Posterior vena cava (tissue), 2 donors: Measurements from ENCODE around the gene ERBB2. TPM values are rescaled to one million over a fixed set of nuclear protein-coding genes. Genes with fewer than 3 reads are reported as not detected.
"Not testable (repeated sequence)": the region's sequence is repeated elsewhere in the genome, so short reads cannot be mapped to it uniquely, and the experiment has no call there.

Experiments used
- DNase-seq: peaks from one replicate; pipeline ENCODE4 v3.0.0-alpha.2; 2020; ENCODE audit warnings: low spot score
- intact Hi-C, 2 donors: fragments of 100-400 bp; cut with DNase I; formaldehyde crosslinking; loops; one replicate each; pipeline versions ENCODE4 v1.14.1 to v1.14.2; 2022 to 2023
- total RNA-seq, 2 donors: library from RNA; stranded (reverse); fragmentation: NEBNext Ultra II Directional; extraction: Animal tissue kit (Norgen Biotek cat#: 25700); gene quantifications; one replicate each; pipeline ENCODE4 v1.2.1, GENCODE V29; 2021
- donor health status: DM: yes; HTN: yes; CAD: no.
- donor health status: DM: yes; HTN: yes; CAD: no.

ERBB2 gene
- total RNA-seq, 2 donors from 2014 or later, result 33.0 to 42.8 TPM

GRCh38 chr17:39700148-39700987 lies 504 bp downstream of the ERBB2 start:
- no peak for DNase-seq
- intact Hi-C loops, result loop anchor here in 1 of 2 donors (5.0 kb wide), 1 partner anchor 788 kb away; no protein-coding TSS in a partner anchor

- intact Hi-C loops, result loop anchor here in 1 of 2 donors (5.0 kb wide), 1 partner anchor 789 kb away; no protein-coding TSS in a partner anchor
- no peak for DNase-seq
These were observed 1.3 kb downstream of the ERBB2 start for GRCh38 chr17:39701012-39701783.

GRCh38 chr17:39701784-39702422 lies 2.0 kb downstream of the ERBB2 start:
- DNase-seq, result no peak
- intact Hi-C loops, result loop anchor here in 1 of 2 donors (5.0 kb wide), 1 partner anchor 790 kb away; no protein-coding TSS in a partner anchor

GRCh38 chr17:39702901-39703893 lies 3.3 kb downstream of the ERBB2 start:
- intact Hi-C loops, result loop anchor here in 1 of 2 donors (5.0 kb wide), 1 partner anchor 791 kb away; no protein-coding TSS in a partner anchor
- DNase-seq, result no peak

- no peak for DNase-seq
- intact Hi-C loops, result loop anchor here in 1 of 2 donors (5.0 kb wide), 1 partner anchor 792 kb away; no protein-coding TSS in a partner anchor
These were observed 4.0 kb downstream of the ERBB2 start for GRCh38 chr17:39703913-39704312.

GRCh38 chr17:39704821-39705551 lies 5.1 kb downstream of the ERBB2 start:
- intact Hi-C loops, result loop anchor here in 1 of 2 donors (5.0 kb wide), 1 partner anchor 793 kb away; no protein-coding TSS in a partner anchor
- no peak for DNase-seq

- DNase-seq, result no peak
- intact Hi-C loops, result no loop called here
These were observed 6.0 kb downstream of the ERBB2 start for GRCh38 chr17:39705786-39706348.

GRCh38 chr17:39706383-39706782 lies 6.5 kb downstream of the ERBB2 start:
- DNase-seq, result no peak
- intact Hi-C loops, result no loop called here

- intact Hi-C loops, result no loop called here
- no peak for DNase-seq
These were observed 7.1 kb downstream of the ERBB2 start for GRCh38 chr17:39706921-39707337.

GRCh38 chr17:39709319-39709997 lies 9.6 kb downstream of the ERBB2 start:
- intact Hi-C loops, result no loop called here
- DNase-seq, result no peak

GRCh38 chr17:39709998-39710964 lies 10.4 kb downstream of the ERBB2 start:
- intact Hi-C loops, result loop anchor here in 1 of 2 donors (1.0 kb wide), 1 partner anchor 21 kb away; no protein-coding TSS in a partner anchor
- DNase-seq, result no peak

GRCh38 chr17:39711071-39711470 lies 11.2 kb downstream of the ERBB2 start:
- intact Hi-C loops, DNase-seq: not testable (repeated sequence)

GRCh38 chr17:39711851-39712250 lies 12.0 kb downstream of the ERBB2 start:
- intact Hi-C loops, result no loop called here
- DNase-seq, result no peak

- DNase-seq, result no peak
- intact Hi-C loops, result no loop called here
These were observed 14.4 kb downstream of the ERBB2 start for GRCh38 chr17:39714234-39714633.

GRCh38 chr17:39715375-39716072 lies 15.7 kb downstream of the ERBB2 start:
- intact Hi-C loops, result no loop called here
- DNase-seq, result no peak
